ENCODE measurements around the gene WFIKKN2.
"Not testable (repeated sequence)": the region's sequence is repeated elsewhere in the genome, so short reads cannot be mapped to it uniquely, and the experiment has no call there.

Gene WFIKKN2, protein sequence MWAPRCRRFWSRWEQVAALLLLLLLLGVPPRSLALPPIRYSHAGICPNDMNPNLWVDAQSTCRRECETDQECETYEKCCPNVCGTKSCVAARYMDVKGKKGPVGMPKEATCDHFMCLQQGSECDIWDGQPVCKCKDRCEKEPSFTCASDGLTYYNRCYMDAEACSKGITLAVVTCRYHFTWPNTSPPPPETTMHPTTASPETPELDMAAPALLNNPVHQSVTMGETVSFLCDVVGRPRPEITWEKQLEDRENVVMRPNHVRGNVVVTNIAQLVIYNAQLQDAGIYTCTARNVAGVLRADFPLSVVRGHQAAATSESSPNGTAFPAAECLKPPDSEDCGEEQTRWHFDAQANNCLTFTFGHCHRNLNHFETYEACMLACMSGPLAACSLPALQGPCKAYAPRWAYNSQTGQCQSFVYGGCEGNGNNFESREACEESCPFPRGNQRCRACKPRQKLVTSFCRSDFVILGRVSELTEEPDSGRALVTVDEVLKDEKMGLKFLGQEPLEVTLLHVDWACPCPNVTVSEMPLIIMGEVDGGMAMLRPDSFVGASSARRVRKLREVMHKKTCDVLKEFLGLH

DNA sequence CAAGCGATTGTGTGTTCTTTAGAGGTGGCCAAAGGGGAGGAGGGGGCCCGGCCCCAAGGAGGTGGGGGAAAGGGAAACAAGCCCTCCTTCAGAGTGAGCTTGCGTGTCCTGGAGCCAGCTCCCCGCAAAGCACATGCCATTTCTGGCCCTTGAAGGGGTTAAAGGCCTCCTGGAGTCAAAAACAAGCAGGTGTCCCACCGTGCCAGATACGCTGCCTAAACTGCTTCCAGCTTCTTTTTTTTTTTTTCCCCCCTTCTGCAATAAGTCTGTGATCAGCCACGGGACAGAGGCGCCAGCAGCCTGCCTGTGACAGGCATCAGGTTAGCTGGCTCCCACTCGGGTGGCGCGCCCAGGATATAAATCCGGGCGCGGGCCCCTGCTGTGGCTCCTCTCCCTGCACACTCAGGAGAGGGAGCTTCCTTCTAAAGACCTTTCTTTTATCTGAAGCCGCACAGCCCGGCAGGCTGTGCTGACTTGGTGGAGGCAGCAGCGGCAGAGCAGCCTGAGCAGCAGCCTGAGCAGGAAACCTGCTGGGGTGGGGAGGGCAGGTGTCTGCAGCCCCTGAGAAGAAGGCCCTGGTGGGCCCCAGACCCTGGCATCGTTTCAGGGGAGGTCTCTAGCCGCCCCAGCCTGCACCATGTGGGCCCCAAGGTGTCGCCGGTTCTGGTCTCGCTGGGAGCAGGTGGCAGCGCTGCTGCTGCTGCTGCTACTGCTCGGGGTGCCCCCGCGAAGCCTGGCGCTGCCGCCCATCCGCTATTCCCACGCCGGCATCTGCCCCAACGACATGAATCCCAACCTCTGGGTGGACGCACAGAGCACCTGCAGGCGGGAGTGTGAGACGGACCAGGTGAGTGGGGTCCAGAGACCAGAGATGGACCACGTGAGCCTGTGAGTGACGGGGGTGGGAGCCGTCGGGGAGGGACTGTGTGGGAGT lies at the start of gene WFIKKN2:
Gene WFIKKN2, plus strand, starts transcription at position 286 of the 934 bp plus-strand sequence. Its CDS starts 352 bp downstream, at position 638.
- DNase-seq: no peak

GRCh38 chr17:50785946-50786570 lies 49.3 kb upstream of the WFIKKN2 start:
- DNase-seq: no peak

DNA sequence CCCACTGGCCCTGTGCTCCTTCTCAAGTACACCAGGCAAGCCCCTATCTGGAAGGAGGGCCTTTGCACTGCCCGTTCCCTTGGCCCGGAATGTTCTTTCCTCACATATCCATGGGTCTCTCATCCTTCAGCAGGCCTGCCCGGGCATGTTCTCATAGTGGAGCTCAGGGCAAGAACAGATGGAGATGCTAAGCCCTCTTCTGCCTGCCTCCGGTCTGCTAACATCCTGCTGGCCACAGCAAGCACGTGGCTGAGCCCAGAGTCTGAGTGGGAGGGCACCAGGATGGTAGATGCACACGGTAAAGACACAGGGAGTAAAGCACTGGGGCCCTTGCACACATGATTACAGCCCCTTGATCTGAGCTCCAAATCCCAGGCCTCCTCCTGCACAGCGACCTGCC lies 48.3 kb upstream of the WFIKKN2 start:
- DNase-seq: no peak

GRCh38 chr17:50790618-50791017 lies 44.8 kb upstream of the WFIKKN2 start:
- DNase-seq: no peak

DNA sequence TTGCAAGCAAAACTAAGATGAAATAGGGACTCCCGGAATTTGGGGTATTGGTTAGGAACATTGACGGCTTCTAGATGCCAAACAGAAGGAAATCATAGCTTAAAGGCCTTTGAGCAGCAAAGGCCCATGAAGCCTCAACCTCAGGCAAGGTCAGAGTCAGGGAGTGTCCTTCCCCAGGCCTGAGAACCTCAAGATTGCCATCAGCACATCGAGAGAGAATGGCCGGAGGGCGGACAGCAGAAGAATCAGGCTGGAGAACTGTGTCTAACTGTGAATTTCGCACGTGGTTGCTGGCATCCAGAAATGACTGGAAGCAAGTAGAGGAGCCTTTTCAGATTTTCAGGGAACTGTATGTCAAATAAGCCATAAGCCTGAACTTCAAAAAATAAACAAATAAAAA lies 43.3 kb upstream of the WFIKKN2 start:
- DNase-seq: no peak

- DNase-seq: no peak
Measured at GRCh38 chr17:50793007-50793406, 42.4 kb upstream of the WFIKKN2 start.

- no peak for DNase-seq
Measured at GRCh38 chr17:50794361-50794760, 41.0 kb upstream of the WFIKKN2 start.

DNA sequence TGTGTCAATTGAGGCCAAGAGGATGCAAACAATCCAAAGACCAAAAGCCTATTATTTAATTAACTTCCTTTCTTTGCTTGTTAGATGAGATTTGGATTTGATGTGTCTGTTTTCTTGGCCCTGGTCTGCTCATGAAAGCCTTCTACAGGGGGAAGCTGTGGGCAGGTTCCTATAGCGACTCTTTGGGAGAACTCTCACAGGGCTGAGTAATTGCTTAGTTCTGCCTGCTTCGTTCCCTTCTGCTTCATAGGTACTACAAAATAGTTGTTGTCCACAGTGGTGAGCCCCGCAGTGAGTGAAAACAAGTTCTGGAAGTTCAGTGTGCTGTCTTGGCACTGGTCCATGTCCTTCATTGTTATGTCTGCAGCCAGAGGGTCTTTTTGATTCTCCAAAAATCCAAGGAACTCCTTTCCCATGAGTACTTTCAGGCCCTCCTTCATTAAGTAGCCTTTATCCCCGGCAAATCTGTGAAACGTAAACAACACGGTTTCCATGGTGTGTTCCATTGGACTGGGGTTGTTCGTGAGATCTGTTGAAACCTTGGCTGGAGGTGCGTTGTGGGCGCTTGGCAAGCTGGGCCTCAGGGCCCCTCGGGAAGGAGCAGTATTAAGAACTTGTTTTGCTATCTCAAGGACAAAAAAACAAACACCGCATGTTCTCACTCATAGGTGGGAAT lies 38.1 kb upstream of the WFIKKN2 start:
- DNase-seq: no peak

- no peak for DNase-seq
Measured at GRCh38 chr17:50798424-50799288, 36.7 kb upstream of the WFIKKN2 start.

DNA sequence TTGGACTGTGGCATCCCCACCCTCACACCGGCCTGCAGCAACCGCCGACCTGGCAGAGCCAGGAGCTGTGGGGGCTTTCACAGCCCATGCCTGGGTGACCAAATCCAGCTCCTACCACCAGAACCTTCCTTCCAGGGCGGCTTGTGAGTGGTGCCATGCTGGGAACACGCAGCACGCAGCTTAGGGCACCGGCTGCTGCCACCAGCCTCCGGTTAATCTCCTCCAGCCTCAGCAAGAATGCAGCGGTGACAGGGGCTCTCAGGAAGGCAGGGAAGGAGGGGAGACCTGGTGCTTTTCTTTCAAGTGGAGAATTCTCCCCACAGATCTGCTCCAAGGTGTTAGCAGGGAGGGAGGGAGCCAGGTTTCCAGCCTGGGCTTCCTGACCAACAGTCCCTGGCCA lies 35.8 kb upstream of the WFIKKN2 start:
- DNase-seq: no peak

GRCh38 chr17:50800196-50800700 lies 35.1 kb upstream of the WFIKKN2 start:
- no peak for DNase-seq

DNA sequence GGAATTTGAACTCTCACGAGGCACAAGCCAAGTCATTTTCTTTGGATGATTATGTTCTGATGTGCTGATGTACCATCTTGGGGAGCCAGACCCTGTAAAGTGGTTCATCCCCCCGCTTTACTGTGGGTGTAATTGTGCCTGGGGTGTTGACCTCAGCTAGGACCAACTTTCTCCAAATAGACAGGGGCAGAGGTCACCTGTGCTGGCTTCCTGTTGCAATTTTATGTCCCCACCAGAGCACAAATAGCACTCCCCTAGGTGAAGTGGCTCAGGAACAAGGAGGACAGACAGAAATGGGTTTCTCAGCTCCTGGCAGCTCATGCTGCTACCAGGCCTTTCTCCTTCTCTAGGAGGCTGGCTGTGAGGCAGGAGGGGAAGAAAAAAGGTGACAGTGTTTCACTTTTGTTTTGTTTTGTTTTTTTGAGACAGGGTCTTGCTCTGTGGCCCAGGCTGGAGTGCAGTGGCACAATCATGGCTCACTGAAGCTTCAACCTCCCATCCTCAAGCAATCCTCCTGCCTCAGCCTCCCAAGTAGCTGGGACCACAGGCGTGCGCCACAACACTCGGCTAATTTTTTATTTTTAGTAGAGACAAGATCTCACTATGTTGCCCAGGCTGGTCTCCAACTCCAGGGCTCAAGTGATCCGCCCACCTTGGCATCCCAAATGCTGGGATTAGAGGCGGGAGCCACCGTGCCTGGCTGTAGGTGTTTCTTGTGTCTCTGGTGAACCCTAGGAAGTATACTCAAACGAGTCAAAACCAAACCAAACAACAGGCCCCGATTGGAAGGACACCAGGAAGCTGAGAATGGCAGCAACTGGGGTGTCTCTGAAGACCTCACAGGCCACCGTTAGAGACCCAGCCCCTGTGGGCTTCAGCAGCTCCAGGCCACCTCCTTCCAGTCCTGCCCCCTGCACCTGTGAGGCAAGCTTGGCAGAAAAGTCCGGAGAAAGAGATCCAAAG lies 32.5 kb upstream of the WFIKKN2 start:
- DNase-seq: no peak

DNA sequence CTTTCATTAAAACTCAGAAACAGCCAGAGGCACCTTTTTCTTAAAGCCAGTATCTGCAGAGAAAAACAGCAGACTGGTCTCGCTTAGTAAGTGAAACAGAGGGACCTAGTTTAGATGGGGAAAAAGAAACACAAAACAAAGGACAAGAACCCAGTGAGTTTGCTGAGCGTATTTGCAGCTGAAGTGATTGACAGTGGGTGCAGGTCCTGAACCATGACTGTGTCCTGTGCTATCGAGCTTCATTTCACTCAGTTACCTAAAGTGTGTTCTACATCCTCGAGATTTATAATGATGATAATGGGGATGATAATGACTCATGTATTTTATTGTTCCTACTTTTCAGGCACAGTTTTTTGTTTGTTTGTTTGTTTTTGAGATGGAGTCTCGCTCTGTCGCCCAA lies 31.7 kb upstream of the WFIKKN2 start:
- DNase-seq: no peak

DNA sequence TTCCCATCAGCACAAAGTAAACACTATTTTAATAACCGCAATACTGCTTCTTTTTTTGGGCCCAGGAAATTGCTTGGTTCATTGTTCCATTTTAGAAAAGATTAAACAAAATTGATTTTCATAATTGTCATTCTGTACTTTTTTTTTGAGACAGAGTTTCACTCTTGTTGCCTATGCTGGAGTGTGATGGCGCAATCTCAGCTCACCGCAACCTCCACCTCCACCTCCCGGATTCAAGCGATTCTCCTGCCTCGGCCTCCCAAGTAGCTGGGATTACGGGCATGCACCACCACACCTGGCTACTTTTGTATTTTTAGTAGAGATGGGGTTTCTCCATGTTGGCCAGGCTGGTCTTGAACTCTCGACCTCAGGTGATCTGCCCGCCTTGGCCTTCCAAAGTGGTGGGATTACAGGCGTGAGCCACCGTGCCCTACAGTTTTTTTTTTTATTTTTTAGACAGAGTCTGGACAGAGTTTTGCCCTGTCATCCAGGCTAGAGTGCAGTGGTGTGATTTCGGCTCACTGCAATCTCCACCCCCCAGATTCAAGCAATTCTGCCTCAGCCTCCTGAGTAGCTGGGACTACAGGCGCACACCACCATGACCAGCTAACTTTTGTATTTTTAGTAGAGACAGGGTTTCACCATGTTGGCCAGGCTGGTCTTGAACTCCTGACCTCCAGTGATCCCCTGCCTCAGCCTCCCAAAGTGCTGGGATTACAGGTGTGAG lies 30.5 kb upstream of the WFIKKN2 start:
- DNase-seq: not testable (repeated sequence)

DNA sequence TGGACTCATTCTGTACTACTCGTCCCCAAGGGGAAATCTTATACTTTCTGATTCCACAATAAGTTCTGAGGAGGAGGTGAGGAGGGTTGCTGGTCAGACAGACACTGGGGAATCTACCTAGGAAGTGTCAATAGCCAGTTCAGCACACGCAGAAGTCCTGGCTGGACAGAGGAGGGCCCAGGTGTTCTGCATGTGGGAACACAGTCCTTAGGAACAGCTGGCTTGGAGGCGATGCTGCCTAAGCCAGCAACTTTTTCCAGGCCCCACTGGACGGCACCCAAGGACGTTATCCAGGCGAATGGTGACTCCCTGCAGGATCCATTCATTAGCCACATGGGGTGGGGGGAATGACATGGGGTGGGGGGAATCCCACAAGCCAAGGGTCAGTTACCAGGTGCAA lies 29.9 kb upstream of the WFIKKN2 start:
- DNase-seq: no peak

DNA sequence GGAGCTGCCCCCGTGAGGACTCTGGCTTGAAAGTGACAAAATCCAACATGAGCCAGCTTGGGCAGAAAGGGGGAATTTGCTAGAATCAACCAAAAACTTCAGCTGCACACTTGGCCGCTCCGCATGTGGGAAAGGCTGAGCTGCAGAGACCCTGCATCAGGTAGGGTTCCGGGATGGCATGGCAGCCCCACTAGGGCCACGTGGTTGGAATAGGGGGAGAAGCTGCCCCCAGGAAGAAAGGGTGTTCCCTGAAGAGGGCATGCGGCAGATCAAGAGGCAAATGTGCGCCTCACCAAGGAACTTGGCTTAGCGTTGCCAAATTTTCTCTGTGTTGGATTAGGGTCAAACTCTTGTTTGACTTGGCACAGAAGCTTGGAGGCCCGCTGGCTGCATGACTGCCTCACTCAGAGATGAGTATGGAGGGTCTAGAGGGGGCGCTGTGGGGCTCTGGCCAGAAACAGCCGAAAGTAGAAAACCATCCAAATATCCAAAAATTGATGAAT lies 29.2 kb upstream of the WFIKKN2 start:
- DNase-seq: no peak

DNA sequence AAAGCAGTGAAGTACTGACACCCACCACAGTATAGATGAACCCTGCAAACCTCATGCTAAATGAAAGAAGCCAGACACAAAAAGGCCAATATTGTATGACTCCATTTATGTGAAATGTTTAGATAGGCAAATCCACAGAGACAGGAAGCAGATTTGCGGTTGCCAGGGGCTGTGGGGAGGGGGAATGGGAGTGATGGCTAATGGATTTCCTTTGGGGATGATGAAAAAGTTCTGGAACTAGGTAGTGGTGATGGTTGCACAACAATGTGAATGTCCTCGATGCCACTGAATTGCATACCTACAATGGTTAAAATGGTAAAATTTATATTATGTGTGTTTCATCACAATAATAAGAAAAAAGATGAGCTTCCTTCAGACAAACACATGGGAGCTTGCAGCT lies 28.4 kb upstream of the WFIKKN2 start:
- DNase-seq: no peak

- no peak for DNase-seq
Measured at GRCh38 chr17:50807675-50808074, 27.7 kb upstream of the WFIKKN2 start.

- no peak for DNase-seq
Measured at GRCh38 chr17:50808413-50808812, 27.0 kb upstream of the WFIKKN2 start.
